ENCODE measurements around the gene OR4X1.

GRCh38 chr11:48244804-48245203, 18.9 kb upstream of the OR4X1 start, which contains the start of gene OR4X2:
- TF ChIP-seq CTCF (conservative IDR thresholded peaks at IDR 0.05; ENCODE audit: low read length) = no peak
- TF ChIP-seq EZH2phosphoT487 (IDR thresholded peaks at IDR 0.05; ENCODE audit: borderline replicate concordance) = no peak

All from Loucy (cell line).